ENCODE measurements around the gene KRT80.

DNA sequence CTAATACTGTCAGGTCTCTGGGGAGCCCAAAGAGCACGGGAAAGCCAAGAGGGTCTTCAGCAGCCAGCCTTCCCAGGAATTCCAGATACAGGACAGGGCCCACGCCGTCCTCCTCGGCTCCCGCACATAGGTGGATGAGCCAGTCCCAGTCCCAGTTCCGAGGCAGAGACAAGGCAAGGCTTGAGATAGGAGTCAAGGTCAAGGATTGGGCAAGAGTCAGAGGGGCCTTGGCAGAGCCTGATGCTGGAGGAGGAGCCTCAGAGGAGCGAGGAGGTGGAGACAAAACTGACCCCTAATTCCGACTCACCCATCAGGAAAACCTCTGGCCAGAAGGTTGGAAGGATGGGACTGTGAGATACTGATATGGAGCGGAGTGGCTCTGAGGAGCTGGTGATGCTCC, 21.0 kb downstream of the KRT80 start:
- TF ChIP-seq, protein P1, sequence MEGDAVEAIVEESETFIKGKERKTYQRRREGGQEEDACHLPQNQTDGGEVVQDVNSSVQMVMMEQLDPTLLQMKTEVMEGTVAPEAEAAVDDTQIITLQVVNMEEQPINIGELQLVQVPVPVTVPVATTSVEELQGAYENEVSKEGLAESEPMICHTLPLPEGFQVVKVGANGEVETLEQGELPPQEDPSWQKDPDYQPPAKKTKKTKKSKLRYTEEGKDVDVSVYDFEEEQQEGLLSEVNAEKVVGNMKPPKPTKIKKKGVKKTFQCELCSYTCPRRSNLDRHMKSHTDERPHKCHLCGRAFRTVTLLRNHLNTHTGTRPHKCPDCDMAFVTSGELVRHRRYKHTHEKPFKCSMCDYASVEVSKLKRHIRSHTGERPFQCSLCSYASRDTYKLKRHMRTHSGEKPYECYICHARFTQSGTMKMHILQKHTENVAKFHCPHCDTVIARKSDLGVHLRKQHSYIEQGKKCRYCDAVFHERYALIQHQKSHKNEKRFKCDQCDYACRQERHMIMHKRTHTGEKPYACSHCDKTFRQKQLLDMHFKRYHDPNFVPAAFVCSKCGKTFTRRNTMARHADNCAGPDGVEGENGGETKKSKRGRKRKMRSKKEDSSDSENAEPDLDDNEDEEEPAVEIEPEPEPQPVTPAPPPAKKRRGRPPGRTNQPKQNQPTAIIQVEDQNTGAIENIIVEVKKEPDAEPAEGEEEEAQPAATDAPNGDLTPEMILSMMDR (IDR thresholded peaks at IDR 0.05), result no peak
- TF ChIP-seq POLR2A (IDR thresholded peaks at IDR 0.05) (no peak), POLR2AphosphoS5 (IDR thresholded peaks at IDR 0.05) (no peak)

All from suprapubic skin (tissue), 4 donors.